ENCODE measurements around the gene ASAP3. TPM values are rescaled to one million over a fixed set of nuclear protein-coding genes. Genes with fewer than 3 reads are reported as not detected.
"Not testable (repeated sequence)": the region's sequence is repeated elsewhere in the genome, so short reads cannot be mapped to it uniquely, and the experiment has no call there.

Gene ASAP3
- total RNA-seq, 1 donor = 0.42 TPM

- peaks cover 15% of the 10 kb centered on the region for H3K4me1 ChIP-seq (ENCODE audit: insufficient read depth, low read length)
- no peaks in the 10 kb centered on the region for H3K27me3 ChIP-seq (ENCODE audit: insufficient read depth, low read length)
- H3K4me3 ChIP-seq (ENCODE audit: low read length) = no peak overlapping the region
- no peaks in the 10 kb centered on the region for H3K9me3 ChIP-seq (ENCODE audit: low read depth, low read length)
Observed at GRCh38 chr1:23496490-23497181, 12.7 kb upstream of the ASAP3 start.

GRCh38 chr1:23494836-23495235 lies 10.9 kb upstream of the ASAP3 start:
- peaks cover 15% of the 10 kb centered on the region for H3K4me1 ChIP-seq (ENCODE audit: insufficient read depth, low read length)
- H3K4me3 ChIP-seq (ENCODE audit: low read length); H3K27me3 ChIP-seq (ENCODE audit: insufficient read depth, low read length); H3K9me3 ChIP-seq (ENCODE audit: low read depth, low read length): not testable (repeated sequence)

GRCh38 chr1:23492776-23493175 lies 8.8 kb upstream of the ASAP3 start:
- not testable (repeated sequence) for H3K9me3 ChIP-seq (ENCODE audit: low read depth, low read length); H3K27me3 ChIP-seq (ENCODE audit: insufficient read depth, low read length); H3K4me1 ChIP-seq (ENCODE audit: insufficient read depth, low read length); H3K4me3 ChIP-seq (ENCODE audit: low read length)

GRCh38 chr1:23492132-23492720 lies 8.2 kb upstream of the ASAP3 start:
- Histone ChIP-seq H3K9me3 (ENCODE audit: low read depth, low read length) (no peaks in the 10 kb centered on the region), H3K4me1 (ENCODE audit: insufficient read depth, low read length) (peaks cover 3% of the 10 kb centered on the region), H3K27me3 (ENCODE audit: insufficient read depth, low read length) (peaks cover 5% of the 10 kb centered on the region), H3K4me3 (ENCODE audit: low read length) (no peak overlapping the region)

GRCh38 chr1:23489842-23490241 lies 5.9 kb upstream of the ASAP3 start:
- Histone ChIP-seq H3K4me1 (ENCODE audit: insufficient read depth, low read length) (peaks cover 3% of the 10 kb centered on the region), H3K27me3 (ENCODE audit: insufficient read depth, low read length) (peaks cover 17% of the 10 kb centered on the region), H3K4me3 (ENCODE audit: low read length) (no peak overlapping the region), H3K9me3 (ENCODE audit: low read depth, low read length) (no peaks in the 10 kb centered on the region)

GRCh38 chr1:23485002-23485332 lies 988 bp upstream of the ASAP3 start:
- H3K4me3 ChIP-seq (ENCODE audit: low read length) = no peak overlapping the region

GRCh38 chr1:23484253-23485001 lies 448 bp upstream of the ASAP3 start:
- Histone ChIP-seq H3K9me3 (ENCODE audit: low read depth, low read length) (no peaks in the 10 kb centered on the region), H3K4me3 (ENCODE audit: low read length) (peak overlapping the region; percentile 38), H3K4me1 (ENCODE audit: insufficient read depth, low read length) (peaks cover 15% of the 10 kb centered on the region), H3K27me3 (ENCODE audit: insufficient read depth, low read length) (peaks cover 39% of the 10 kb centered on the region)

More at GRCh38 chr1:23485002-23485332, 988 bp upstream of the ASAP3 start:
- Histone ChIP-seq H3K4me1 (ENCODE audit: insufficient read depth, low read length) (peaks cover 15% of the 10 kb centered on the region), H3K9me3 (ENCODE audit: low read depth, low read length) (no peaks in the 10 kb centered on the region), H3K27me3 (ENCODE audit: insufficient read depth, low read length) (peaks cover 44% of the 10 kb centered on the region)

GRCh38 chr1:23481904-23482303 lies 2.1 kb downstream of the ASAP3 start:
- Histone ChIP-seq H3K4me1 (ENCODE audit: insufficient read depth, low read length) (peaks cover 15% of the 10 kb centered on the region), H3K9me3 (ENCODE audit: low read depth, low read length) (no peaks in the 10 kb centered on the region), H3K4me3 (ENCODE audit: low read length) (no peak overlapping the region), H3K27me3 (ENCODE audit: insufficient read depth, low read length) (peaks cover 39% of the 10 kb centered on the region)

- peaks cover 39% of the 10 kb centered on the region for H3K27me3 ChIP-seq (ENCODE audit: insufficient read depth, low read length)
- H3K4me1 ChIP-seq (ENCODE audit: insufficient read depth, low read length) = peaks cover 15% of the 10 kb centered on the region
- no peaks in the 10 kb centered on the region for H3K9me3 ChIP-seq (ENCODE audit: low read depth, low read length)
- no peak overlapping the region for H3K4me3 ChIP-seq (ENCODE audit: low read length)
Observed at GRCh38 chr1:23481026-23481597, 2.9 kb downstream of the ASAP3 start.

- H3K9me3 ChIP-seq (ENCODE audit: low read depth, low read length) = no peaks in the 10 kb centered on the region
- peaks cover 15% of the 10 kb centered on the region for H3K4me1 ChIP-seq (ENCODE audit: insufficient read depth, low read length)
- no peak overlapping the region for H3K4me3 ChIP-seq (ENCODE audit: low read length)
- H3K27me3 ChIP-seq (ENCODE audit: insufficient read depth, low read length) = peaks cover 33% of the 10 kb centered on the region
Observed at GRCh38 chr1:23480187-23481025, 3.6 kb downstream of the ASAP3 start.

GRCh38 chr1:23479666-23479941 lies 4.4 kb downstream of the ASAP3 start:
- Histone ChIP-seq H3K4me1 (ENCODE audit: insufficient read depth, low read length) (peaks cover 10% of the 10 kb centered on the region), H3K4me3 (ENCODE audit: low read length) (no peak overlapping the region), H3K27me3 (ENCODE audit: insufficient read depth, low read length) (peaks cover 27% of the 10 kb centered on the region), H3K9me3 (ENCODE audit: low read depth, low read length) (no peaks in the 10 kb centered on the region)

GRCh38 chr1:23478896-23479665 lies 4.9 kb downstream of the ASAP3 start:
- Histone ChIP-seq H3K27me3 (ENCODE audit: insufficient read depth, low read length) (peaks cover 27% of the 10 kb centered on the region), H3K4me3 (ENCODE audit: low read length) (no peak overlapping the region), H3K4me1 (ENCODE audit: insufficient read depth, low read length) (peaks cover 9% of the 10 kb centered on the region), H3K9me3 (ENCODE audit: low read depth, low read length) (no peaks in the 10 kb centered on the region)

- Histone ChIP-seq H3K27me3 (ENCODE audit: insufficient read depth, low read length) (peaks cover 19% of the 10 kb centered on the region), H3K4me3 (ENCODE audit: low read length) (no peak overlapping the region), H3K4me1 (ENCODE audit: insufficient read depth, low read length) (no peaks in the 10 kb centered on the region), H3K9me3 (ENCODE audit: low read depth, low read length) (no peaks in the 10 kb centered on the region)
Observed at GRCh38 chr1:23477359-23478144, 6.4 kb downstream of the ASAP3 start.

- peaks cover 5% of the 10 kb centered on the region for H3K27me3 ChIP-seq (ENCODE audit: insufficient read depth, low read length)
- H3K4me3 ChIP-seq (ENCODE audit: low read length) = no peak overlapping the region
- H3K9me3 ChIP-seq (ENCODE audit: low read depth, low read length) = no peaks in the 10 kb centered on the region
- H3K4me1 ChIP-seq (ENCODE audit: insufficient read depth, low read length) = no peaks in the 10 kb centered on the region
Observed at GRCh38 chr1:23475641-23476040, 8.3 kb downstream of the ASAP3 start.

All from mononuclear cell (primary cell).